ENCODE data around the gene ARHGEF17.

Gene ARHGEF17

DNA sequence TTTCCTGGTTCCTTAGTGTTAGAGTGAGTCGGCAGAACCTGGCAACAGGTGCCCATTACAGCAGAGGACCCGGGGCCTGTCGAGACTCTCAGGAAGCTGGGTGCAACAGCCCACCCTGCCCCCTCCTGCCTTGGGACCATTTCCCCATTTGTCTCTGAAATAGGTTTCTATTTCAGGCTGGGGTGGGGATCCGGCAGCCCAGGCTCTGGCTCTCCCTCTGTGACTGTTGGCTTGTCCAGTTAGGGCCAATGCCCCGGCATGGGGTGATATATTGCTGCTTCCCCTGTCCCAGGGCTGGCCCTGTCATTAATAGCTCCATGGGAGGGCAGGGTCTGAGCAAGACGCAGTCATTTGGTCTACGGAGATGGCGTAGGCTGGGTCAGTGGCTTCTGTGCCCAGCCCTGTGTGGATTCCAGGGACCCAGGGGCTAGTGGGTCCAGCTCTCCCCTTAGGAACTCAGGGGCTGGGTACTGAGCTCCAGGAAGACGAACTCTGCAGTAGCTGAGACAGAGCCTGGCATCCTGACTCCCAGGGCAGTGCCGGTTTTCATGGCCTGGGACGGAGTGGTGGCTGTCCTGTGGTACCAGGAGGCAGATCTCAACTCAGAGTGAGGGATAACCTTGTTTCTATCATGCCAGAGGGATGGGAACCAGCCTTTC lies 33.2 kb upstream of the ARHGEF17 start:
- no peak for DNase-seq (ENCODE audit: low spot score)
- TF ChIP-seq, protein P1, sequence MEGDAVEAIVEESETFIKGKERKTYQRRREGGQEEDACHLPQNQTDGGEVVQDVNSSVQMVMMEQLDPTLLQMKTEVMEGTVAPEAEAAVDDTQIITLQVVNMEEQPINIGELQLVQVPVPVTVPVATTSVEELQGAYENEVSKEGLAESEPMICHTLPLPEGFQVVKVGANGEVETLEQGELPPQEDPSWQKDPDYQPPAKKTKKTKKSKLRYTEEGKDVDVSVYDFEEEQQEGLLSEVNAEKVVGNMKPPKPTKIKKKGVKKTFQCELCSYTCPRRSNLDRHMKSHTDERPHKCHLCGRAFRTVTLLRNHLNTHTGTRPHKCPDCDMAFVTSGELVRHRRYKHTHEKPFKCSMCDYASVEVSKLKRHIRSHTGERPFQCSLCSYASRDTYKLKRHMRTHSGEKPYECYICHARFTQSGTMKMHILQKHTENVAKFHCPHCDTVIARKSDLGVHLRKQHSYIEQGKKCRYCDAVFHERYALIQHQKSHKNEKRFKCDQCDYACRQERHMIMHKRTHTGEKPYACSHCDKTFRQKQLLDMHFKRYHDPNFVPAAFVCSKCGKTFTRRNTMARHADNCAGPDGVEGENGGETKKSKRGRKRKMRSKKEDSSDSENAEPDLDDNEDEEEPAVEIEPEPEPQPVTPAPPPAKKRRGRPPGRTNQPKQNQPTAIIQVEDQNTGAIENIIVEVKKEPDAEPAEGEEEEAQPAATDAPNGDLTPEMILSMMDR (IDR thresholded peaks at IDR 0.05; ENCODE audit: extremely low read depth, missing control alignments) = no peak

DNA sequence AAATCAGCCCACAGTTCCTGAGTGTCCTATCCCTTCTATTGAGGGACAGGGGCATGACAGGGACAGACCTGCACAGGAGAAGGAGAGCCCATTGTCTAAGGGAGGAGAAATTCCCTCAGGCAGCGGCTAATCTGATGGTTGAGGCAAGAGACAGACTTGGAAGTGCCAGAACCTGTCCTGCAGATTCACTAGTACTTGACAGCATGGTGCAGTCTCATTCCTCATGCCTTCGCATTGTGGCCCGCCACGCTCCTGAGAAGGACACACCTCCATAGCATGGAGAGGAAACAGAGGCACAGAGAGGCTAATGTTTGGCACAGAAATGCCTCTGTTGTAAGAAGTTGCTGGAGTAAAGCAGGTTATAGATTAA lies 32.7 kb upstream of the ARHGEF17 start:
- TF ChIP-seq, protein P1 (IDR thresholded peaks at IDR 0.05; ENCODE audit: extremely low read depth, missing control alignments) = no peak
- DNase-seq (ENCODE audit: low spot score) = no peak

DNA sequence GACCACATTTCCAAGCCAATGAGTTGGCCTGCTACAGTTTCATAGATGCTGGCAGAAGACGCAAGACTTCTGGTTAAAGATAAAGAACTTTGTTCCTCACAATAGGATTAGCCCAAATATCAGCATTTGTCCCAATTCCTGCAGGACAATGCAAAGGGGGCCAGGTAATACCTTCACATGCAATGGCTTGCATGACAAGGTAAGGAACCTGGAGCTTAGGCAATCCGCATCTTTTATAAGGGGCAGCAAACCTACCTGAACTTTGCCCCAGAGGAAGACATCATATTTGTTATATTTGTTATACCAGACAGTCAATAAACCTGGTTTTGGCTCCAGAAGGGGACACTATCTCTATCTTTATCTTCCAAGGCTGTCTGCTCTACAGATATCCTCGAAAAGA lies 30.6 kb upstream of the ARHGEF17 start:
- TF ChIP-seq, protein P1 (IDR thresholded peaks at IDR 0.05; ENCODE audit: extremely low read depth, missing control alignments) = no peak
- DNase-seq (ENCODE audit: low spot score) = no peak

DNA sequence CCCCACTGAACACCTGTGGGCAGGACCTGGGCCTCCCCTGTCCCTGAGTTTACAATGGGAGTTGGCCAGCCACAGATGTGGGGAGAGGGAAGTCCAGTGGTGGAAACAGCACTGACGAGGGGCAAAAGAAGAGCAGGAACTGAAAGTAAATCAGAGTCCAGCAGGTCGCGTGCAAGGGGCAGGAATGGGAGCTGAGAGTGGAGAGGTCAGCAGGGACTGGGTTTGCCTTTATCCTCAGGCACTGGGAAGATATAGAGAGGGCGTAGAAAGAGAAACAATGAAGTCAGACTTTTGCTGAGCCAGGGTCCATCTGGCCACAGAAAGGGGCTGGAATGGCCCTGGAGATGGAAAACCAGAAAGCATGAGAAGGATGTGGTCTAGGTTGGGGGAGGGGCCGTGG lies 27.4 kb upstream of the ARHGEF17 start:
- TF ChIP-seq, protein P1 (IDR thresholded peaks at IDR 0.05; ENCODE audit: extremely low read depth, missing control alignments) = no peak
- DNase-seq (ENCODE audit: low spot score) = no peak

DNA sequence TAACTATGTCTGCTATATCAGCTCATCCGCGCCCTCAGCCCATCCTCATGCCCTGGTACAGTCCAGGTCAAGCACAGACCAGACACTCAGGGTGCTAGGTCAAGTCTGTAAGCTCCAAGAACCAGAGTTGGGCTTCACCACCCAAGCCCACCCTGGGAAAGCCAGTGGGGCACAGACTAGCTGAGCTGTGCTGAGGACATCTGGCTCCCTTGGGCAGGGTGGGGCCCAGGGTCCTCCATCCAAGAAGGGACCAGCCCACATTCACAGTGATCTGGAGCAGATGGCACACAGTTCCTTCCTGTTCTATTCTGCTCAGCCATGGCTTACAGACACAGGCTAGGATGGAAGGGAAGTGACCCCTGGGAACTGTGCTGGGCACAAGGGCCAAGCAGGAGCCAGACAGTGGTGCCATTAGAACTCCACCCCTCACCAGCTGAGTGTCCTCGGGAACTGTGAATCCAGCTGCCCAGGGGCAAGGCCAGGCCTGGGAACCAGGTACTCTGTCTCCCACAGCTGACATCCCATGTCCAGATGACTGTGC lies 26.8 kb upstream of the ARHGEF17 start:
- TF ChIP-seq, protein P1 (IDR thresholded peaks at IDR 0.05; ENCODE audit: extremely low read depth, missing control alignments) = no peak
- DNase-seq (ENCODE audit: low spot score) = no peak

DNA sequence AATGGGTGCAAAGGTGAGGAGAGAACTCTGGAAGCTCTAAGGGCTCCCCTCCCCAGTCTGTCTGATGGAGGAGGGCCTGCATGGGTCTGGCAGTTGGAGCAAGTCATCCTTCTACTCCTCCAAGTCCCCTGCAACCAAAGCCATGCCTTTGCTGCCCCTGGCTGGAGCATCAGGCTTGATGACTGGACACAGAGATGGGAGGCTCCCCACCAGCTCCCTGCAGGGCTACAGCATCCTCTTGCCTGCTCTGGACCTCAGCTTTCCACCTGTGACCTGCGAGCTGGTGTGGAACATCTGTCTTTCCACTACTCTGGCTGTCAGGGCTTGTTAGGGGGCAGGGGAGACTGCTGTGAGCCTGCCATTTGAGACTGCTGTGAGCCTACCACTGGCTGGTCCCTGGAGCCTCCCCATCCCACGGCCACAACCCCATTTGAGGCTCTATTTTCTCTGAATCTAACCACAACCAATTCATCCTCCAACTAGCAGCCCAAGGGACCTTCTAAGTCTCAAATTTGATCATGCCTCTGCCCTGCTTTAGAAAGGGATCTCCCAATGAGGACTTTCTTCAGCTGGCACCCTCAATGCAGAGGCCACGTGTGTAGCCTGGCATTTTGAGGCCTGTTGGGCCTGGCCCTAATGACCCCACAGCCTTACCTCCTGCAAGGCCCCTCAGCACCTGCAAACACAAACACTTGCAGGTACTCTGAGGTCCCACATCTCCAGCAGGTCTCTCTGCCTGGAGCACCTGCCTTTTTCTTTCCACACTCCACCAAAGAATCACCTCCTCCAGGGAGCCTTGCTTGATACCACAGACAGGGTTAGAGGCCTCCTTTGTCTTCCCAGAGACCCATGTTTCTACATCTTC lies 26.0 kb upstream of the ARHGEF17 start:
- TF ChIP-seq, protein P1 (IDR thresholded peaks at IDR 0.05; ENCODE audit: extremely low read depth, missing control alignments) = no peak
- DNase-seq (ENCODE audit: low spot score) = no peak
